Measurements from ENCODE around the gene MS4A14. TPM values are rescaled to one million over a fixed set of nuclear protein-coding genes. Genes with fewer than 3 reads are reported as not detected.
"Not testable (repeated sequence)": the region's sequence is repeated elsewhere in the genome, so short reads cannot be mapped to it uniquely, and the experiment has no call there.

MS4A14 gene, protein sequence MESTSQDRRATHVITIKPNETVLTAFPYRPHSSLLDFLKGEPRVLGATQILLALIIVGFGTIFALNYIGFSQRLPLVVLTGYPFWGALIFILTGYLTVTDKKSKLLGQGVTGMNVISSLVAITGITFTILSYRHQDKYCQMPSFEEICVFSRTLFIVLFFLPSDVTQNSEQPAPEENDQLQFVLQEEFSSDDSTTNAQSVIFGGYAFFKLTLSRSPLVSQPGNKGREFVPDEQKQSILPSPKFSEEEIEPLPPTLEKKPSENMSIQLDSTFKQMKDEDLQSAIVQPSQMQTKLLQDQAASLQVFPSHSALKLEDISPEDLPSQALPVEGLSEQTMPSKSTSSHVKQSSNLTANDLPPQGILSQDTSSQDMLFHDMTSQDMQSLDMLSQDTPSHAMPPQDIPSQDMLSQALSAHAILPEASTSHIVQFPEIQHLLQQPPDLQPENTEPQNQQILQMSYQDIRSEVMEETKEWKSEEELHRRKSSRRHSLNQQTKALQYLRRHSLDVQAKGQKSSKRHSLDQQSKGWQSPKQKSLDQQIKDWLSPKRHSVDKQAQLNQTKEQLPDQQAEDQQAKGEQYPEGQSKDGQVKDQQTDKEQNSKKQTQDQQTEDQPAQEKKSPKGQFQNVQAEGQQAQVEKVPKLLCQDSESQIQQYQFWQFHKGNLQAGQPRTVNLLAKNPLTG
- not detected in 2 replicates for total RNA-seq

DNA sequence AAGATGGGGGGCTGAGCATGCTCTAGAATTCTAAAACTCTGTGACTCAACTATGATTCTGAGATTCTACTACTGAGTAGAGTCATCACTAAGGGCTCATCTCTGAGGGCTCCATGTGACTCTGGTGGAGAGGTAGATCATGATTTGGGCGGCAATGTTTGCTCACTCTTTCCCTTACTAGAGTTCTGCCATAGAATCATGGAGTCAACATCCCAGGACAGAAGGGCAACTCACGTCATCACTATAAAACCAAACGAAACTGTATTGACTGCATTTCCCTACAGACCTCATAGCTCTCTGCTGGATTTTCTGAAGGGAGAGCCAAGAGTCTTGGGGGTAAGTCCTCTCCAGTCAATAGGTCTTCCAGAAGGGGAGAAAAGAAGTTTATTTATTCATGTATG lies at the start of gene MS4A14:
Gene MS4A14, plus strand, starts transcription at position 78 of the 400 bp plus-strand sequence. Its CDS starts 120 bp downstream, at position 198.
- no peak for DNase-seq (ENCODE audit: low read depth in 2 of 2)

DNA sequence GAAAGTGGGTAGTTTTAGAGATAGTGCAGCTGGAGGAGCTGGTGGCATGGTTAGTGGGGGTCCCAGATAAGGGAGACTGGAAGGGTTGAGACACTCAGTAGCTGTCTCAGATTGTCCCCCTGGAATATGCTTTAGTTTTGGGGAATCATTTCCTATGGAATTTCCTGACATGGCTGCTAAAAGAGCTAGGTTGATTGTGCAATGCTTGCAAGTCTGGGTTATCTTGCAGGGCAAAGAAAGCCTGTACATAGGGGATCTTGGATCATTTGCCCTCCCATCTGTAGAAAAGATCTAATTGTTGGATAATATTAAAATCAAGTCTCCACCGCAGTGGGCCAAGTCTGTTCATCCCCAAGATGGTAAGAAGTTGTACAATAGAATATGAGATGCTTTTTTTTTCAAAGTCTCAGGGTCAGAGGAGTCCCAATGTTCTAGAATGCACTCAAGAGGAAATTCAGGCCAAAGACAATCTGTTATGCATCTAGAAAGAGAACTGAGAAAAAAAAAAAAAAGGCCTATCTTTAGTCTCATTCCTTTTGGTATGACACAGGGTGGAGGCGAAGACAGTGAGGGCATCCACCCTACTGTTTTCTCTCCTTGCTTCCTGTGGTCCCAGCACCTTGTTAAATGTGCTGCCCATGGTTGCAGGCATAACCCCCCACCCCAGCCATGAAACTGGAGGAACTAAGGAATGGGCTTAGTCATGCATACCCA lies 49.0 kb upstream of the MS4A14 start:
- DNase-seq (ENCODE audit: low read depth in 2 of 2), result no peak

DNA sequence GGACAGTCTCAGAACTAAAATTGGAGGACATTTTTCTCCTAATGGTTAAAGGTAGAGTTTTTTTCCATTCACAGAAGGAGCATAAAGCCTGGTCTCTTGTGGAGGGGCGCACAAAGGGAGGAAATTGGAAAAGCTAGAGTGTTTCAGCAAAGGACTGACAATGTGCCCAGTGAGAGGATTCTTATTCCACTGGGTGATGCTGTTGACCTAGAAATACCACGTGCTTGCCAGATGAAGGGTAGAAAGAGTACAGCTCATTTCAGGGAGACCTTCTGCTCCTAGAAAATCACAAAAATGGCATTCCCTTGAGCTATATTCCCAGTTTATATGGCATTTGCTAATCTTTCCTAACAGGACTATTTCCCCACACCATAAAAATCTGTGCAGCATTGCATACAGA lies 48.1 kb upstream of the MS4A14 start:
- no peak for DNase-seq (ENCODE audit: low read depth in 2 of 2)

DNA sequence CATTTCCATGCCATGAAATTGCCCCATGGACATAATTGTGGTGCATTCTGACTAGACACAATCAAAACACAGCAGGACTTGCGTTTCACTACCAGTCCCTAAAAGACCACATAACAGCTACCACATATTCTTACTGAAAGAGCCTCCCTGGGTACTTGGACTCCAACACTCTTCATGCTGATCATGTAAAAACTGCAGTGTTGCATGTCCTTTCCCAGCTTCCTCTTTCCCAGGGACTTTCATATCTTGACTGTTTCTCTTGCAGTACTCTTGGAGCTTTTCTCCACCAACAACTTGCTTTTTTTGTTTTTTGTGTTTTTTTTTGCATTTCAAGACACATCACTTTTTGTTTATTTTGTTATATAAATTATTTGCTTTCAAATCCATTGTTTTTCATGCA lies 46.3 kb upstream of the MS4A14 start:
- no peak for DNase-seq (ENCODE audit: low read depth in 2 of 2)

DNA sequence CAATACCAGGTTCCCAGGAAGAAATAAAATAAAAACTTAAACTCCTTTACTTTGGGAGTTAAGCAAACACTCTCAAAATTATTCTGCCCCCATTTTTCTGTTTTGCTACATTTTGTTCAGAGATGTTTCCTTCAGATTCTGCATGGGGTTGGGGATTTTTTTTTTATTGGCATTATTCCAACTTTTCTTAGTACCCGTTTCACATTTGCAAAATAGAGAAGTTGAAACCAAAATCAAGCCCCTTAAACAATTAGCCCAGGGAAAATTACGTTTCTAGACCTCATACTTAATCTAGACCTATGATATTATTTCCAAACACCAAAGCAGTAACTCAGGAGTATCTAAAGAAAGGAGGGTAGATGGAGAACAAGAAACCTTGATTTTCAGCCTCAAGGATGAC lies 38.5 kb upstream of the MS4A14 start:
- DNase-seq (ENCODE audit: low read depth in 2 of 2), result no peak

DNA sequence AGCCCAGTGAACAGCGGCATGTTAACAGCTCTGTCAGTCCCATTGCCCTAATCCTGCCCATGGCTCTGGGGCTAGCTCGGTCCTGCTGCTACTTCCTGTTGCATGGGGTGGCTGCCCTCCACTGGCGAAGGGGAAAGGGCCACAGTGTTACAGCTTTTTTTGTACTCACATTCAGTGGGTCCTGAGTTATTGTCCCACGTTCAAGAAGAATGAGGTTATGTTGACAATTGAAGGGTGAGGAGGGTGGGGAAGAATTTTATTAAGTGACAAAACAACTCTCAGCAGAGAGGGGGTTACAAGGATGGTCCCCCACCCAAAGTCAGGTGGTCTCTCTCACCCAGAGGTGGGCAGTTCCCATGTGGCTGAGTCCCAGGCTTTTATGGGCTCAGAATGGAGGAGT lies 35.6 kb upstream of the MS4A14 start:
- no peak for DNase-seq (ENCODE audit: low read depth in 2 of 2)

DNA sequence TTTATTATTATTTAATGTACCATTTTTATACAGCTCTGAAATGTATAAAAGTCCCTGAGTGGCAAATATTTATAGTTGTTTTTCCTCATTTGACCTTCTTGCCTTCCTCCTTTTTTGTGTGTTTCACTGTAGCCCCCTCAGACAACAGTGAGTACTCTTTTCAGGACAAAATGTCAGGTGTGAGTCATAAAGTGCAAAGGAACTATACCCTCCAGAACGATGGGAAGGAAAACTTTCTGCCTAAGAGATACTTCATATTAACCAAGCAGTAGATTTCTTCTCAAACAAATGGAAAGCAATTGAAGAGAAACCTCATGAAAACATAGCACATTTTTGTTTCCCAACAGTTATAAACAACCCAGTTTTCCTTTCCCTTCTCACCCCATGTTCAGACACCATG lies 34.0 kb upstream of the MS4A14 start:
- DNase-seq (ENCODE audit: low read depth in 2 of 2), result no peak

DNA sequence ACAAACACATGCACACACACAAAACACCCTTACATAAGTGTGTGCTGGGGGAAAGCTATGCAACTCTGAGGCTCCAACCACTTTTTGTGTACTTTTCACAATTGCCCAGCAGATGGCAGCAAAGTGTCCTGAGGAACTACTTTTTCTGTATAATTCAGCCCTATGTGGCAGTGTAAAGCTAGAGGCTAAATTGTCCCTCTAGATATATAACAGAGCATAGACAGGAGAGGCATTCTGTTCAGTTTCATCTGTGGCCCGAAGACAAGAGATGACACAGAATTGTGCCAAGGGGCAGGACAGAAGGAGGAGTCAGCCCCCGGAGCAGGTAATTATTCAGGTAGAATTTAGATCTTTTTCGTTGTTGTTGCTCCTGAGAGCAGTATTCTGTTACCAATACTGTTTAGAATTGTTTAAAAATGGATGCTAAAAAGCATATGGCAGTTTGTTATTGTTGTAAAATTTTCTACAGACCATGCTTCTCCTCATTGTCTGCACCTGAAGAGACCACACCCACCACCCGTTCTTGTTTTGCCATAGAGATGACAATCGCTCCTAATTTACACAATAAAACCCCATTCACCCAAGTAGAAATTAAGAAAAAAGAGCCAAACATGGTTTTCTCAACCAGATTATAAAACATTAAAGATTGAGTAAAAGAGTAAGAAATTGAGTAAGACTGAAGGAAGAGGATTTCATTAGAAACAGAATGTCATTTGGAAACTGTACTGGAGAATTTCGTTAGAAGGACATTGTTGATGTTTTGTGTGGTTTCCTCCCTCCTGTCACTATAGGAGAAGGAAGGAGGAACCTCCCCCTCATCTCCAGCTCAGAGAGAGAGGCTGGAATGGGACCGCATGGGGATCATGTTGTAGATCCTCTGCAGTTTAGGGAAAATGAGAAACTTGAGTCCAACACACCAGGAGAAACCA lies 32.5 kb upstream of the MS4A14 start:
- peak; percentile 30 to 69 for DNase-seq (ENCODE audit: low read depth in 2 of 2)

DNA sequence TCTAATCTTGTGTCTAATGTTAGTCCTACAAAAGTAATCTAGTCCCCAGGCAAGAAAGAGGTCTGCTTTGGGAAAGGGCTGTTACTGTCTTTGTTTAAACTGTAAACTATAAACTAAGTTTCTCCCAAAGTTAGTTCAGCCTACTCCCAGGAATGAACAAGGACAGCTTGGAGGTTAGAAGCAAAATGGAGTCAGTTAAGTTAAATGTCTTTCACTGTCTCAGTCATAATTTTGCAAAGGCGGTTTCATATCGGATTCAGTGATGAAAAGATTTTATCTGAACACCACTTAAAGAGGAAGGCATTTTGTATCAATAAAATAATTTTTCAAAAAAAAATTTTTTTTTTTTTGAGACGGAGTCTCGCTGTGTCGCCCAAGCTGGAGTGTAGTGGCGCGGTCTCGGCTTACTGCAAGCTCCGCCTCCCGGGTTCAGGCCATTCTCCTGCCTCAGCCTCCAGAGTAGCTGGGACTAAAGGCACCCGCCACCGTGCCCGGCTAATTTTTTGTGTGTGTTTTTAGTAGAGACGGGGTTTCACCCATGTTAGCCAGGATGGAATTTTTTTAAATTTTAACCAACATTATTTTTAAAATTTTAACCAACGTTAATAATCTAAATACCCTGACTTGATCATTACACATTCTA lies 29.9 kb upstream of the MS4A14 start:
- not testable (repeated sequence) for DNase-seq (ENCODE audit: low read depth in 2 of 2)

DNA sequence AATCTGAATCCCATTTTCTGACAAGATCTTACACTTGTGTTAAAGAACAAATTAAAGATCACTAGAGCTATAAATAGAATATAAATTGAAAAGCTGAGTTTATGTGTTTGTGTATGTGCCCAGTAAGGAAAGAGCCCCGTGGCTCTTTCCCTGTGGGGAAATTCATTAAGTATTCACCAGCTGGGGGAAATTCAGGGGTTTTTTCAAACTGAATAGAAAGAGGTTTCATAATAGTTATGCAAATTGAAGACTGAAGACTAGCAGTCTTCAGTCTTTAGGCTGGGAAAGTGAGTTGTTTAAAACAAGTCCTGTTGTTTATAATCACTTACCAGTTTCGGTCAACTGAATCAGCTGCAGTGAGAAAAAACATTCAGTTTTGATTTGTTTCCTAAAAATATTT lies 29.2 kb upstream of the MS4A14 start:
- no peak for DNase-seq (ENCODE audit: low read depth in 2 of 2)

DNA sequence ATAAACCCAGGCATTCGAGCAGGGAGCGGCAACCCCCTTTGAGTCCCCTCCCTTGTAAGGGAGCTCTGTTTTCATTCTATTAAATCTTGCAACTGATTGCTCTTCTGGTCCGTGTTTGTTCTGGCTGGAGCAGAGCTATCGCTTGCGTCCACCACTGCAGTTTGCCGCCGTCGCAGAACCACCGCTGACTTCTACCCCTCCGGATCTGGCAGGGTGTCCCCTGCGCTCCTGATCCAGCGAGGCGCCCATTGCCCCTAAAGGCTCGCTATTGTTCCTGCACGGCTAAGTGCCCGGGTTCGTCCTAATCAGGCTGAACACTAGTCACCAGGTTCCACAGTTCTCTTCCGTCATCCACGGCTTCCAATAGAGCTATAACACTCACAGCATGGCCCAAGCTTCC lies 28.4 kb upstream of the MS4A14 start:
- no peak for DNase-seq (ENCODE audit: low read depth in 2 of 2)

DNA sequence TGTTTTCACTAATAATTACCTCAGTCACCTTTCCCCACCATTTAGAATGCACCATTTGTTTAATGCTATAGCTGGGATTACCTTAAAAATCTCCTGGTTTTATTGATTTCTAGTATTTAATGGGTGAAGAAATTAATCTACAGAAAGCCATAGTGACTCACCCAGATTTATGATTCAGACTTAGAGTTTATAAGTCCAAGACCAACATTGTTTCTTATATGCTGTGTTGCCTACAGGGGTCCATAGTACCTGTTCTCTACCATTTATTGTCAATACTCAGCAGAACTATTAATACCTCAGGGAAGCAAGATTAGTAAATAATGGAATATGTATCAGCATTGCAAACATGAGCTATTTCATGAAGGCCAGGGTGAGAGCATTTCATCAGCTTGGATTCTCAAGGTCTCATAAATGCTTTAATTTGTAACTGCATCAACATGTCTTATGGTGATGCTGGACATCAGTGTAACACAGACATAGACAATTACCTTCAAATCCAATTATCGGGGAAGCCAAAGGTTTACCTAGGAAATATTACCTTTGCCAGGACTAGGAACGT lies 25.9 kb upstream of the MS4A14 start:
- peak in 1 of 2 donors; percentile 15 for DNase-seq (ENCODE audit: low read depth in 2 of 2)

DNA sequence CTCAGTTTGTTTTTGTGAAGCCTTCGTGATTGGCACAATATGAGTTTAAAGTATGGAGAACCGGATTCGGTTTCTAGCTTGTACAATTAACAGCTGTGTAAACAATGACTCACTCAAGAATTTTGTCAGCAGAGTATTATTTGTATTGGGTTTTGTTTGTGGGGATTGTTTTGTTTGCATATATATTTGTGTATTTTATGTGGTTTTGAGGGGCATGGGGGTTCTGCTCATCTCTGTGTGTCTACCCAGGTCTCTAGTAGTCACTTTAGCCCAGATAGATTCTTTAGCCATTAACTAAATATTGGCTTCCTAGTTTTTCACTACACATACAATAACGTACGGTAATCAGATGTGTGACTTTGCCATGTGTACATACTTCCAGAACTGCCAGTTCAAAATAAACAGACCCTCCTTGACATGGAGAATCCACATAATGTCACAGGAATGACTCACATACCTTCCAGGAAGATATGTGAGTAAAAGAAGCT lies 25.4 kb upstream of the MS4A14 start:
- DNase-seq (ENCODE audit: low read depth in 2 of 2), result peak in 1 of 2 donors; percentile 73

DNA sequence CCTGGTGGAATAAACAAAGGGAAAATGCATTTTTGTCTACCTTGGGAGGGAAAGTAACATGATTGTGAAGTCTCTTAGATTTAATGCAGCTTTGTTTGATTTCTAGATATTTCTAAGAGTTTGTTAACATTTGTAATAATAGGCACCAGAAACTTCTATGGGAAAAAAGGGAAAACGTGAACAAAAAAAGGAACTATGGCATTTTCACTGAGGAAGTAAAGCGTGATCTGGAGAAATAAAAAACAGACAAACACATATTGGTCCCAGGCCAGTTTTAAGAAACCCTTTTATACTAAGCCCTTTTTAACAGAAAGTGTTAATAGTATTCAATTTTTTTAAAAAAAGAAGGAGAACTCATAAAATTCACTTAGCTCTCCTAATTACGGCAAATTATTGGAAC lies 24.9 kb upstream of the MS4A14 start:
- no peak for DNase-seq (ENCODE audit: low read depth in 2 of 2)

DNA sequence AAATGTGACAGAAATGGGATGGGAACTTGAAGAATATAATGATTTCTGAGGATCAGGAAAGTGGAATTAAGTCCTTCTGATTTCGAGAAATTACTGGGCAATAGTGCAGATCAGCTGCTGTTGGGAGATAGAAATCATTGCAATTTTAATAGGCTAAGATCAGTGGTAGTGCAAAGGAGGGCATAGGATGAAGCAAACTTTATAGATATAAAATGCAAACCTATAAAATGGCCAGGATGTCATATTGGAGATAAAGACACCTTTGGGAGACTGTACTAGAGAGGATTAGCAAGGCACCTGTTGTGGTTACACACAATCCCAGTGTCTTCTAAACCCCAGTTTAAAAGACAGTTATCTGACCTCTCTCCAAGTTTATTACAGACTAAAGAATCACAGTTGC lies 24.4 kb upstream of the MS4A14 start:
- DNase-seq (ENCODE audit: low read depth in 2 of 2), result no peak

DNA sequence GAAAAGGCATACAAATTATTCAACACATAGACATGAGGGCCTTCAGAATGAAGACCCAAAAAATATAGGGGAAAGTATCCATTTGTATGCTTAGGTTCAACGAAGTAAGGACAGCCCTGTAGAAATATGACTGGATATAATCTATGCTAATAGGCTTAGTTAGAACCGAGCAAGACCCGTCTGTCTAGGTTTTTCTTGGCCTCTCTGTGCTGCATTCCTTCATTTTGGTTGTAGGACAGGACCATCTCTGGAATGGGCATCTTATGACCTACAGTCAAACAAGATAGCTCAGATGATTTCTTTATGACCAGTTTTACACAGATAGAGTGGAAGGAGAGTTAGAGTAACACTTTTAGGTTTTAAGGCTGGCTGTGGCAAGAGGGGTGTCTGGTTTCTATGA lies 23.5 kb upstream of the MS4A14 start:
- DNase-seq (ENCODE audit: low read depth in 2 of 2), result no peak

DNA sequence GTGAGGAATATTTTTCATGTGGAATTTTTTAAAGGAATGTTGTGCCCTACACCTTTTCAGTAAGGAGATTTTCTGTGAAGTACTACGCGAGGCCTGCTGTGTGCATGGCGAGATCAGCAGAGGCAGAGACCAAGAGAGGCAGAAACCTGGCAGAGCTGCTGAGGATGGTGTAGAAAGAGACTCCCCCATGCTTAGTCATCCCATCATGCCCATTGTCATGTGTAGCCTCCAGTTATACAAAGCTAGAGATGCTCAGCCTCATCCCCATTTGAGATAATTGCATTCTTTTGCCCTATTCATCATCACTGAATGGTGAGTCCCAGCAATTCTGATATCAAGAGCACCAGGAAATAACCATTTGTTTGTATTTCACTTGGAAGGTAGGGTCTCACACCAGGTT lies 20.9 kb upstream of the MS4A14 start:
- DNase-seq (ENCODE audit: low read depth in 2 of 2), result no peak

DNA sequence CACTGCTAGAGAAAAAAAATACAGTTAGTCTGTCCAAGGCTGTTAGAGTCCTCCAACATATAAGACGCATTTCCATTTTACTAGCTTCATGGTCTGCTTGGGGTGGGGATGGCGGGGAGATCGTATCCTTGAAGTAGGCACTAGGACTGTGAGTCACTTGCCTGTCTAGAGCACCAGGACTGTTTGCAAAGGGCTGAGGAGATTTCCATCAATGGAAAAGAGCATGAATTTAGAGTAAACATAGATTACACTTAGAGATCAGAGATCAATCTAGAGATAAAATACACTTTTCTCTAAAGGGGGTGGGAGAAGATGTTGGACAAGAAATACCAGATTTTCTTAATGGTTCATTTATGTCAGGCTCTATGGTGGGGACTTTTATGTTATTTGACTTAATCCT lies 19.7 kb upstream of the MS4A14 start:
- no peak for DNase-seq (ENCODE audit: low read depth in 2 of 2)

DNA sequence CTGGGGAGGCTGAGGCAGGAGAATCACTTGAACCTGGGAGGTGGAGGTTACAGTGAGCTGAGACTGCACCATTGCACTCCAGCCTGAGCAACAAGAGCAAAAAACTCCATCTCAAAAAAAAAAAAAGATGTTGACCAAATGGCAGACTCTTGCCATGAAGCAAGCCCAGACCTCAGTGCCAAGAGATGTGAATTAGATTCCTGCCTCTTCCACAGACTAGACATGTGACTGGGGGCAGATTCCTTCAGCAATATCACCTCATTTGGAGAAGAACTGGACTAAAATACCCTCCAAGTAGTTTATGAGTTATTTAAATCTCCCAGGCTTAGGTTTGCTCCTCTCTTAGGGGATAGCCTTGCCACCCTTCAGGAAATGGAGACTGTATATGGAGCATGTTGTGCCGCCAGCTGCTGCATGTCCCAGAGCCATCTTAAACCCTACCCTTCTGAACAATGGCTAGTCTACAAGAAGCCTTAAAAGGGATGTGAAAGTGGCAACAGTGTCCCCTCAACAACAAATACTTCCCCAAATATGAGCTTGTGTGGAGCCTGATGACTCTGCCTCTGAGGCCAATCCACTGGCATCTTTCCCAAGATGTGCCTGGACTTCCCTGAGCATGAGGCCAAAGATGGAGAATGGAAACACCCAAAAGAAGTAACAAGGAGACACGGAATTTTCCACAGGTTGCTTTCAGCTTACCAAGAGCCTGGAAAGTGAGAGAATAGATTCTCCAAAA lies 18.7 kb upstream of the MS4A14 start:
- no peak for DNase-seq (ENCODE audit: low read depth in 2 of 2)

DNA sequence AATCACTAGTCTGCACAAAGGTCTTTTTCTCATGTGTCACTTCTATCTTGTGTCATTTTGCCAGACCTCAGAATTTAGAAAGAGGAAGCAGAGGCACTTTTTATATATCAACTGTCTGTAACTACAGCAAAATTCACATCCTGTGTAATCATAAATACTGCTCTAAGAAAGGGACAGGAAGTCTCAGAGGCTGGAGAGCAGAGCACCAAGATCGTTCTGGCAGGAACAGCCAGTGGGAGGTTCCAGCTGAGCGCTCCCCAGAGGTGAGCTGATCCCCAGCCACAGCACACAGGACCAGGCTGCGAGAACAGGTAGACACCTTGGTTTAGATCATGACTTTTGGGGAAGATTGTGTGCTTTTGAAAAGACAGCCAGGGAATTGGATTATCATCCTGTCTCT lies 17.9 kb upstream of the MS4A14 start, which contains the start of gene MS4A7:
Gene MS4A7, plus strand, starts transcription at position 179 of the 400 bp plus-strand sequence. CDS start 4,610 bp downstream, outside the sequence.
- DNase-seq (ENCODE audit: low read depth in 2 of 2), result peak in 1 of 2 donors; percentile 19
